HG03060 (cell line): ENCODE data around the gene TLR3.
A peak's percentile ranks its signal among the peaks of the same experiment; 100 is the strongest.

Experiments used
- ATAC-seq: cut with Tn5 transposase; IDR thresholded peaks from one replicate; pipeline ENCODE4 v1.9.1; 2021; ENCODE audit warnings: low read depth, moderate number of reproducible peaks; ENCODE audit not compliant: unreplicated experiment

TLR3 gene

GRCh38 chr4:186104114-186104889, 35.3 kb downstream of the TLR3 start, which contains the start of gene FAM149A:
Gene FAM149A (plus strand): TSS chr4:186104704.
- no peak for ATAC-seq

DNA sequence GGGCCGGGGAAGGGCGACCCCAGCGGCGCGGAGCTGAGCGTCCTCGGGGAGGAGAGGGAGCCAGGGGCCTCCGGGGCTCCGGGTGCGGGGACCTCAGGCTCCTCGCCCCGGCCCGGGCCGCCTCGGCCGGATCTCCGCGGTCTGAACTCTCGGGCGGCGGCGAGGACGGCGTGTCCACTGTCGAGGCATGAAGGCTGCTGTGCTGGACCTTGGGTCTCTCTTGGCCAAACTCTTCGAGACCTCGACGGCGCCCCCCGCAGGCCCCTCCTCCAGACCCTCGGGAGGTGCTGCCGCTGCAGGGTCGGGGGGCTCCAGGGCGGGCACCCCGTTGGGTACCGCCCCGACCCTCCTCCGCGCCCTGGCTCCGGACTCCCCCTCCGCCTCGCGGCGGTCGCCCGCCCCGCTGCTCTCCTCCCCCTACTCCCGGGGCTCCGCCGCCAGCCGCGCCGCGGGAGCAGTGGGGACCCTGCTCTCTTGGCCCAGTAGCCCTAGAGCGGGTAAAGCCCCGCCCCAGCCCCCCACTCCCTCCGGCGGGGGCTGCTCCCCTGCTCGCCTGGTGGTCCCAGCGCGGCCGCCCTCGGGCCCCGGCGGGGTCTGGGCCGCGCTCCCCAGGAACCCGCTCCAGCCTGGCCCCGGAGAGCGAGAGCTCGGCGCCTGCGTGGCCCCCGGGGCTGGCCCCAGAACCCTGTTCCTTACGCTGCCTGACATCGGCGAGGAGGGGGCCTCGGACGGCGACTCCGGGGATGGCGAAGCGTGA, 36.1 kb downstream of the TLR3 start:
- no peak for ATAC-seq

DNA sequence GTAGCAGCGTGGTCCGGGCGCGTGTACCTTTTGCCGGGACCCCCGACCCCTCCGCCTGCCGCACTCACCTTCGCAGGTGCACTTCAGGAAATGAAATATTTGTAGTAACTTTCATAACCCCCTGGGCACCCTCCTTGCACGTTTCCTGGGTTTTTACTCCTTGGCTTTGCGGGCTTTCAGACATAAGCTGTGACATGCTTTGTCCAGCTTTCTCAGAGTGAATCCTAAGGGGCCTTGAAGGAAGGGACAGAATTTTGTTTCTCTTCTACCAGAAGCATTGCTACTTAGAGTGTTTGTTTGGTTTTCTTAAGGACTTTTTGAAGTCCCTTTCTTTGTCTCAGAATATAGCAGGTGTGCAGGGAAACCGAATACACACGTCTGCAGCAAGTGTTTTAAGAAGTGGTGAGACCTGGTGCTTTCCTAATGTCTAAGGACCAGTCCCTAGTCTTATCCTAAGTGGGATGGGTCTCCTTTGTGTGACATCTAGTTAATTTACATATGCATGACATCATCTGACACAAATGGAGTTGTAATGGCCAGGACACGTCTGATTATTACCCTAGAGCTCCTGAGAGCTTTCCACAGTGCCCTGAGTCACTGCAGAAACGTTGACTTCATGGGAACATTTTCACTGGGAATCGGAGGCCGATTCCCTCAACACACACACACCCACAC, 36.8 kb downstream of the TLR3 start:
- ATAC-seq = no peak

DNA sequence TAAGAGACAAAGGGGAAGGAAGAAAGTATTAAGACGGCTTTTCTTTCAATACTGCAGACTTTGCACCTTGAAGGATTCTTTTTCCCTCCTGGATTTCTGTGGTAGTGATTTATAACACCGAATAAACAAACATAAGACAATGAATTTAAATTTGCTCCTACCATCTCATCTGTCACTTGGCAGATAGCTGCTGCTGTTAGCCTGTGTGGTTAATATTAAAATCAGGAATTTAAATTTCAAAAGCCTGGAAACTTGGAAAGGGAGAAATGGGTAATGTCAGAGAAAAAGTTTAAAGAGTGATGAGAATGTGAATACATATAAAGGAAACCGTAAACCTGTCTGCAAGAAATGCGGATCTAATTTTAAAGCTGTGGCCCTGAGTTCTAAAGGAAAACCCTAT, 39.0 kb downstream of the TLR3 start:
- ATAC-seq = no peak

GRCh38 chr4:186108391-186108790, 39.4 kb downstream of the TLR3 start:
- no peak for ATAC-seq

GRCh38 chr4:186109245-186109644, 40.3 kb downstream of the TLR3 start:
- ATAC-seq = no peak

DNA sequence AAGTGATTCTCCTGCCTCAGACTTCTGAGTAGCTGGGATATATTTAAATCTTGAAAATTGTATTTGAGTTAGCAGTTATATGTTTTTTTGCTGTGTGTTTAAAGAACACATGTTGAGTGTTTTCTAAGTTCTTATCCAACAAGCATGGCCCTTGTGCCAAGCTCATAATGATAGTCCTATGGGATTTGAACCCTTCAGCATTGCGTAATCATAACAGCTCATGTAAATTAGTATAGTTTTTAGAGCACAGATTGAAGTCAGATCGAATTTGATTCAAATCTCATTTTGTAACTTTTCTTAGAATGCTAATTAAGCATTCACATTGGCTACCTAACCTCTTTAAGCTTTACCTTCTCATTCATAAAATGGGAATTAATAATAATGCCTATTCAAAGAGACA, 47.7 kb downstream of the TLR3 start:
- no peak for ATAC-seq

DNA sequence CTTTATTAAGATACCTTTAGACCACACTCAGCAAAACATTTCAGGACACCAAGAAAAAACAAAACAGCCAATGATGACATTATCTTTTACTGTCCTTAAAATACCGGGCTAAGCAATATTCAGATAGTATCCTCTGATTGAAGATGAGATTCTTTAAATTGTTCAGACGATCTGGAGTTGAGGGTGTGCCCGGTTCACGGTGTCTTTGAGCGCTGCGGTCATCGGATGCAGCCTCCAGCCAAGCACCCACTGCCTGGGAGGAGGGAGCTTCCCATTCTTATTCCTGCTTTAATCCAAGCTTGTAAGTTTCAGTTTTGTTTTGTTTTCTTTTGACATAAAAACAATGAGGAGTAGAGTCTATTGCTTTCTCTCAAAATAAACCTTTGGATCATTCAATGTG, 49.6 kb downstream of the TLR3 start:
- ATAC-seq = no peak

- ATAC-seq = no peak
These were observed 52.1 kb downstream of the TLR3 start for GRCh38 chr4:186121057-186121456.

- no peak for ATAC-seq
These were observed 59.9 kb downstream of the TLR3 start for GRCh38 chr4:186128842-186129241.

GRCh38 chr4:186131935-186132334, 63.0 kb downstream of the TLR3 start:
- no peak for ATAC-seq

- ATAC-seq = no peak
These were observed 63.8 kb downstream of the TLR3 start for GRCh38 chr4:186132577-186133242.

GRCh38 chr4:186134257-186134656, 65.3 kb downstream of the TLR3 start:
- peak; percentile 98 for ATAC-seq

- ATAC-seq = no peak
These were observed 65.9 kb downstream of the TLR3 start for GRCh38 chr4:186134861-186135260.

GRCh38 chr4:186137196-186137794, 68.3 kb downstream of the TLR3 start:
- peak; percentile 24 for ATAC-seq
